Stimulated activated CD4-positive, alpha-beta T cell treated with anti-CD3 and anti-CD28 coated beads, TNF-alpha, amount 100 ng/mL, for 4 hours (primary cell): Measurements from ENCODE around the gene GPC6.
"Not testable (repeated sequence)": the region's sequence is repeated elsewhere in the genome, so short reads cannot be mapped to it uniquely, and the experiment has no call there.

Experiments used
- DNase-seq, 3 experiments: peaks; one replicate each; pipeline ENCODE4 v3.0.0-alpha.2; 2020; ENCODE audit warnings: low read depth in 3 of 3

The GPC6 gene

GRCh38 chr13:94204946-94205345, 978.3 kb downstream of the GPC6 start:
- no peak for DNase-seq

GRCh38 chr13:94205896-94206295, 979.3 kb downstream of the GPC6 start:
- DNase-seq = no peak

- DNase-seq = no peak
These were observed 982.5 kb downstream of the GPC6 start for GRCh38 chr13:94209117-94209516.

- not testable (repeated sequence) for DNase-seq
These were observed 983.3 kb downstream of the GPC6 start for GRCh38 chr13:94209913-94210312.

- no peak for DNase-seq
These were observed 984.2 kb downstream of the GPC6 start for GRCh38 chr13:94210816-94211215.

DNA sequence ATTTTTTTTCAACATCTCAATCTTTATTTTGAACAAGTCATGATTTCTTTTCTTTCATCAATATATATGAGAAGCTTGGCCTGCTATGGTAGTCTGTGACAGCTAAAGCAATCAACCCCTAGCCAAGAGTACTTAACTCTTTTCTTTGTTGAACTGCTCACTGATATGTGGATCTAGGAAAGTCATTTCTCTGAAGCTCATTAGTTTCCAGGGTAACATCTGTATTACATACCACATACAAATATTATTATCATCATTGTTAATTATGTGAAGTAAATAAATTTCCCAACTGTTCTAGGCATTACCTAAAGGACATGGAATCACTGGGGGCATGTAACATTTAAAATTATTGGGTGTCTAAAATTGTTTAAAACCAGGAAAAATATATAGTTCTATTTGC, 985.6 kb downstream of the GPC6 start:
- no peak for DNase-seq

- DNase-seq = no peak
These were observed 987.5 kb downstream of the GPC6 start for GRCh38 chr13:94214121-94214520.

DNA sequence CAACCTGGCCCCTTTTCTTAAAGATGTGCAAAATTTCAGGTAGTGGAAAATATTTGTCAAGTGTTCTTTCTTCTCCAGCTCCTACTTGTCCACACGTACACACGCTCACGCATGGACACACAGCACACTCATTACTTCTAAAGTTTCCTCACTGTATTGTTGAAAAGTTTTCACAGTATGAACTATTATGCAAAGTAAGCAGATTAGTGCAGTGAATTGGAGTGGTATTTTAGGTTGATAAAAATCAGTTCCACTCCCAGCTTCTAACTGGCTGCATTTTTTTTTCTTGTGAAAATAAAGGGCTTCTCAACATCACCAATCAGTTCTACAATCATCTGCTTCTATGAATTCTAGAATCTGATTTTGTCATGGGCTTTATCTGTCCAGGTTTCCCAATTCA, 988.4 kb downstream of the GPC6 start:
- DNase-seq = no peak

- DNase-seq = no peak
These were observed 989.9 kb downstream of the GPC6 start for GRCh38 chr13:94216476-94216875.

DNA sequence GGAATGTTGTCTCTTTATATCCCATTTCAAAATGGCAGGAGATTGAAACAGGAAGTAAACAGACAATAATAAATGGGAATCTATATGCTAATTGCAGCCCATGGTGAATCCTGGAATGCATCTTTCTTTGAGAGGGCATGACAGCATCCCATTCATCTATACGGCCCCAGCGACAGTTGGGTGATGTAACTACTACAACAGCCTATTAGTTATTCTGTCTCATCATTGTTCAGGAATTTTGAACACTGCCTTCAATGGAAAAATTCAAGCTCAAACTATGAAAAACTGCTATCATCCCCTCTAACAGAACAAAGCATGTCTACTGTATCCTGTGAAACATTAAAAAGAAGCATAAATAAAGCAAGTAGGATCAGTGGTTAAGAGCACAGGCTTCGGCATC, 990.8 kb downstream of the GPC6 start:
- no peak for DNase-seq

GRCh38 chr13:94218537-94218936, 991.9 kb downstream of the GPC6 start:
- DNase-seq = no peak

DNA sequence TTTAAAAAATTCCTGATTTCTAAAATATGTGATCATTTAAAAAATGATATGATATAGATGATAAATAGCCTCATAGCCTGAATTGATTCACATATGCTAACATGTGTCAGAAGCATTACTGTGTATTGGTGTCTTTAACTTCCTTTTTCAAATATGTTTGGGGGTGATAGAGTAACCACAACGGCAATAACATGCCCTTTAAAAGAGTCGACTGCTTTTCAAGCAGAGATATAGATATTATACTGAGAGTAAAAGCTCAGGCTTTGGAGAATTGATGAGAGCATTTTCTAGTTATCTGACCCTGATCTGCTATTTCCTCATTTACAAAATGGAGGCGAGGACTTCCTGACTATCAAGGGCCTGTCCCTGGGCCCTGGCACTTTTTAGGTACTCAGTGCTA, 992.3 kb downstream of the GPC6 start:
- DNase-seq = no peak

DNA sequence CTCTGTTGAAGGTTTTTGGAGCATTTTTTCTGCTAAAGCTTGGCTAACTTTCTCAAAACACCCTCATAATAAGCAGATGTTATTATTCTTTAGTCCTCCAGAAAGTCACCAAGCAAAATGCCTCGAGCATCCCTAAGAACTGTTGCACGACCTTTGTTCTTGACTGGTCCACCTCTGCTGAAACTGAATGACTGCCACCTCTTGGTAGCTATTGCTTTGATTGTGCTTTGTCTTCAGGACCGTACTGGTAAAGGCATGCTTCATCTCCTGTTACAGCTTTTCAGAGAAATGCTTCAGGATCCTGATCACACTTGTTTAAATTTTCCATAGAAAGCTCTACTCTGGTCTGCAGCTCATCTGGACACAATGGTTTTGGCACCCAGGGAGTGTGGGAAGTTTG, 998.1 kb downstream of the GPC6 start:
- DNase-seq = no peak

DNA sequence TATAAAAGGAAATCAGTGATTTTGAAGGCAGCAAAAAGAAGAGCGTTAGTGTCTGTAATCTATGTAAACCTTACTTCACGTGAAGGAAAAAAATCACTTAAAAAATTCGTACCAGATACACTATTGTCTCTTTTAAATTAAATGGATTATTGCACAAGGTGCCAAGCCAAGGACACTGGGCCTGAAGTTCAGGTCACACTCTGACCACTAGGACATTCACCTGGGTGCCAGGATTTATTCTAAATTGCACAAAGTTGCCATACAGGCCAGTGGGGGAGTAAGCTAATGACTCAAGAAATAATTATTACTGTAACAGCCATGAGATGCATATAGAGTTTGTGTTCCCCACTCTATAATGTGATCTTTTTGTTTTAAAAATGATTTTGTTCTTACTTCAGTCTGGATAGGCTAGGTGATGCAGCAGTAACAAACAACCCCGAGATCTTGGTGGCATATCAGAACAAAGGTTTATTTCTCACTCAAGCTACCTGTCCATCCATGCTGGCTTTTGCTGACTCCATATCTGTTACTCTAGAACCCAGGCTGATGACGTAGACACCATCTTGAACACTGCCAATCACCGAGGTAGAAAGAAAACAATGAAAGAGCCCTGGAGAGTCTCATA, 1000.8 kb downstream of the GPC6 start:
- DNase-seq = no peak

DNA sequence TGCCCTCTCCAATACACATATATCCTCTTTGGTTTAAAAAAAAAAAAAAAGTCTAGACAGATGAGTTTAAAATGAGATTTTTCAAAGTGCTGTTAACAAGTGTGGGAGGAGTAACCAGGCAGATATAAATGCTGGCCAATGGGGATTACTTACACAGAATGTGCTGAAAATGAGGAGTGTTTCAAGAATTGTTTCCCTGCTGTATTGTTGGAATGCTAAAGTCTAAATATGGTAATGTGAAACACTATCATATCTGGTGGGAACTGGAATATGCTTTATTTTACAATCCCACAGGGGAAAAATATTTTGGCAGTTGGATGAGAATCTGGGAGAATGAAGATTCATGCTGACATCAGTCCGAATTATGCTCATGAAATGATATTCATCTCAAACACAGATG, 1002.2 kb downstream of the GPC6 start:
- DNase-seq = no peak

DNA sequence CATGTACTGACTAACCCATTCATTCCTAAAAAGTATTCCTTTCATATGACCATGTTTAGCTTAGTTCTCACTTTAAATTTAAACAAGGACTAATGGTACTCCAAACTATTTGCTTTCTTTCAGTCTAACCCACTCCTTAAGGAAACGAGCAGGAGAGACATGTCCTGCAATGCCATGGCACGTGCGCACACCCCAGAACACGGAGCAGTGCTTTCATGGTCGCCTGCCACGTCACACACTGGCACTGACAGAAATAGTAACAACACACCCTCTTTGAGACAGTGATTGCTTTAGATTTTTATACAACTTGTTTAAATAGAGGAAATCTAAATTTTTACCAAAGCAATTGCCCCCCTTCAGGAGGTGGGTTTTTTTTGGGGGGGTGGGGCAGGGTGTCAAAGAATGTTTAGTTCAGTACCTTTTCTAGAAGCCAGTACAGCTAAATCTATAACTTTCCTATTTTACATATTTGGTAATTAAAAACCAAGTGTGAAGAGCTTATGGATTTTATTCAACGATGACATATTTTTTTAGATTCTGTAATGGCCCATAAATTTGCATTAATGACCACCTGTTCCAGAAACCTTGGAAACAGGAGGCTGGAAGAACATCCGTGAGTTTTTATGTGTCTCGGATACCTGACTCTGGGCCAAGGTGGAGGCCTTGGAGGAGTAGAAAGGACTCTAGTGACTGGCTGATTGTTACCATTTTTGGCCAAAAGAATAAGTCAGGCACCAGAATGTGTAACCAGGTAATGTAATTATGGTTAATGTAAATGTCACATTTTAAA, 1005.7 kb downstream of the GPC6 start:
- no peak for DNase-seq

- DNase-seq = no peak
These were observed 1006.3 kb downstream of the GPC6 start for GRCh38 chr13:94232956-94233355.

DNA sequence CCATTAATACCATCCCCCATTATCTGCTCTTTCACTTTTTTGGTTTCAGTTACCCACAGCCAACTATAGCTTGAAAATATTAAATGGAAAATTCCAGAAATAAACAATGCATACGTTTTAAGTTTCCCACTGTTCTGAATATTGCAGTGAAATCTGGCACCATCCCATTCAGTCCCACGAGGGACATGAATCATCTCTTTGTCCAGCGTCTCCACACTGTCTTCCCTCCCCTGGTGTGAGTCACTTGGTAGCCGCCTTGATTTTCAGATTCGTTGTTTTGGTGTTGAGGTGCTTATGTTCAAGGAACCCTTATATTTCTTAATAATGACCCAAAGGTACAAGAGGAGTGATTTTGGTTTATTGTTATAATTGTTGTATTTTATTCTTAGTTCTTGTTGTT, 1006.8 kb downstream of the GPC6 start:
- no peak for DNase-seq

GRCh38 chr13:94233837-94234236, 1007.2 kb downstream of the GPC6 start:
- DNase-seq = no peak

DNA sequence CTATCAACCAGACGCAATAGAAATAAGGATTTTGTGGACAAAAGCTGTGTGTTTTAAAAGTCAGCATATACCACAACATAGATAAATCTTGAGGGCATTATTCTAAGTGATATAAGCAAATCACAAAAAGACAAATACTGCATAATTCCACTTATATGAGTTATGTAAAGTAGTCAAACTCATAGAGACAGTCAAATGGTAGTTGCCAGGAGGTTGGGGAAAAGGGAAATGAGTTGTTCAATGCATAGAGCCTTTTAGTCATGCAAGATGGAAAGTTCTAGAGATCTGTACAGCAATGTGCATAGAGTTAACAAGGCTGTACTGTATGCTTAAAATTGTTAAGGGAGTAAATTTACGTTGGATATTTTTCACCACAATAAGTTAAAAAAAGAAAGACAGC, 1008.1 kb downstream of the GPC6 start:
- no peak for DNase-seq

DNA sequence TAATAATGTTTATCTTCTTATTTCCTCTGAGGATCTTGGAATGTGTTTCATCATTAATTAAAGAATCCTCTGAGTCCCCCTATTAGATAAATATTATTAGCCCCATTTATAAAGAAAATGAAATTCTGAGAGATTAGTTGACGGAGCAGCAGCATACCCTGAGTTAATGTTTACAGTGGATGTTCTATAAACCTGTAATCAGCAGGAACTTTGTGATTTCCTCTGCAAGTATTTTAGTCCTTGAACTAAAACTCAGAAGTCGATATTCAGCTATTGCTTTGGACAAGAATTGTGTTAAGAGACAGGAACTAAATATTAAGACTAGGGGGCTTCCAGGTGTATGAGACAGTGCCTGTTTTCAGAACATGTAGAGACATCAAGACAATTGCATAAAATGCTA, 1009.5 kb downstream of the GPC6 start:
- DNase-seq = no peak

DNA sequence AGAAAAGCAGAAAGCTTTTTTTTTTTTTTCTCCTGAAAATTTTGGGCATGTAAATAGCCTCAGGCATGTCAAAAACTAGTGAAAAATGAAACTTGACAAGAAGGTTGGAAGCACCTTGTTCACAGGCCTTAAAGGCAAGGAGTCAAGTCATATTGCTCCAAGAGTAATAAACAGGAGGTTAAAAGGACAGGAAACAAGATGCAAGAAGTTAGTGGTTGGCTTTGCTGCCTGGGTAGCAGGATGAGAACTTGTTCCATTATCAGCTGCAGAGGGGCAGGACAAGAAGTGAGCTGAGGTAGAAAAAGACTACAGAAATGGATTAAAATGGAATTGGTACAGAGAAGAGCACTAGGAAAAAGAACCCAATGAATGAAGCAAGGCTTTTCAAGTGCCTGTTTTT, 1010.3 kb downstream of the GPC6 start:
- no peak for DNase-seq

GRCh38 chr13:94239135-94239534, 1012.5 kb downstream of the GPC6 start:
- no peak for DNase-seq

- no peak for DNase-seq
These were observed 1015.9 kb downstream of the GPC6 start for GRCh38 chr13:94242554-94242953.
